ENCODE measurements around the gene FAM13A. TPM values are rescaled to one million over a fixed set of nuclear protein-coding genes. Genes with fewer than 3 reads are reported as not detected.

FAM13A gene
- total and polyA plus RNA-seq, 8 donors: 6.0 to 132 (median 45.7) TPM

DNA sequence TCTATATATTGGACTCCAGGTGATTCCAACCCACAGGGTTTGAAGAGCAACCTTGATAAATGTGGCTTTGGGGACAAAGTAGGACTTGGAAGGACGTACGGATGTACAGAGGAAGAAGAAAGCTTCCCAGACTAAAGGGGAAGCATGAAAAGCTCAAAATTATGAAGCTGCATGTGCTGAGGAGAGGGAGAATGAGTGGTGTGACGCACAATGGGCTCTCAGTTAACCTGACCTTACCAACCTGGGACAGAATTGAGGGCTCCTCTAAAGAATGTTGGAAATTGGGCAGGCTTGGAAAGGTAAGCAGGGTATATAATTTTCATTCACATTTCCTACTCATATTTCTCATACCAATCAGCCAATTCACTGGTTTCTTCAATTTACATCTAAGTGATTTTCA lies 43.9 kb upstream of the FAM13A start:
- Histone ChIP-seq H3K36me3 (no peaks in the 10 kb centered on the region), H3K27ac (no peak overlapping the region), H3K27me3 (no peaks in the 10 kb centered on the region), H3K9me3 (no peaks in the 10 kb centered on the region), H3K4me3 (no peak overlapping the region), H3K4me1 (no peaks in the 10 kb centered on the region)
- no peak for DNase-seq
- no peak for TF ChIP-seq POLR2A (IDR thresholded peaks at IDR 0.05)
- TF ChIP-seq POLR2AphosphoS5 (IDR thresholded peaks at IDR 0.05): no peak
- TF ChIP-seq, protein P1, sequence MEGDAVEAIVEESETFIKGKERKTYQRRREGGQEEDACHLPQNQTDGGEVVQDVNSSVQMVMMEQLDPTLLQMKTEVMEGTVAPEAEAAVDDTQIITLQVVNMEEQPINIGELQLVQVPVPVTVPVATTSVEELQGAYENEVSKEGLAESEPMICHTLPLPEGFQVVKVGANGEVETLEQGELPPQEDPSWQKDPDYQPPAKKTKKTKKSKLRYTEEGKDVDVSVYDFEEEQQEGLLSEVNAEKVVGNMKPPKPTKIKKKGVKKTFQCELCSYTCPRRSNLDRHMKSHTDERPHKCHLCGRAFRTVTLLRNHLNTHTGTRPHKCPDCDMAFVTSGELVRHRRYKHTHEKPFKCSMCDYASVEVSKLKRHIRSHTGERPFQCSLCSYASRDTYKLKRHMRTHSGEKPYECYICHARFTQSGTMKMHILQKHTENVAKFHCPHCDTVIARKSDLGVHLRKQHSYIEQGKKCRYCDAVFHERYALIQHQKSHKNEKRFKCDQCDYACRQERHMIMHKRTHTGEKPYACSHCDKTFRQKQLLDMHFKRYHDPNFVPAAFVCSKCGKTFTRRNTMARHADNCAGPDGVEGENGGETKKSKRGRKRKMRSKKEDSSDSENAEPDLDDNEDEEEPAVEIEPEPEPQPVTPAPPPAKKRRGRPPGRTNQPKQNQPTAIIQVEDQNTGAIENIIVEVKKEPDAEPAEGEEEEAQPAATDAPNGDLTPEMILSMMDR (IDR thresholded peaks at IDR 0.05): no peak
- no peak for TF ChIP-seq EP300 (IDR thresholded peaks at IDR 0.05)
- intact Hi-C loops (cut with DNase I; ENCODE audit: low total_unique reads): no loop called here
- 79 to 87% (median 85%) methylated on average over 3 of the region's 3 CpGs for WGBS, 5 donors

DNA sequence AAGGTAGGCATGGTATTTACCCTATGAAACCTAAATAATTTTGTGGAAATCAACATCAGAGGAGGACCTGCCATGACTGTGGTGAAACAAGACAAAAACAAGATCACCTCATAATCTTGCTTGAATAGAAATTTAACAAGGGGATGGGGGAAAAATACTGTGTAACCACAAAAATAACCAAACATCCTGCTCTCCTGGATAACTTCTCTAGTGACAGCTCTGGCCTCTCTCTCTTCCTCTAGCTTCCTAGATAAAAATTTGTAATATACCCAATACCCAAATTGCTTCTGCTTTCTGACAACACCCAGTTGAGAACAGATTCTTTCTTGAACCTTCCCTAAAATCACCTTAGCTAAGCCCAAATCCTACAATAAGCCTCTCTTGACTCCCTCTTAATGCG lies 42.5 kb upstream of the FAM13A start:
- Histone ChIP-seq H3K27me3 (no peaks in the 10 kb centered on the region), H3K4me3 (no peak overlapping the region), H3K4me1 (no peaks in the 10 kb centered on the region), H3K27ac (no peak overlapping the region), H3K36me3 (no peaks in the 10 kb centered on the region), H3K9me3 (no peaks in the 10 kb centered on the region)
- 91 to 100% (median 98%) methylated on average over 1 of the region's 1 CpG for WGBS, 5 donors
- no peak for DNase-seq
- intact Hi-C loops (cut with DNase I; ENCODE audit: low total_unique reads): no loop called here
- TF ChIP-seq, protein P1 (IDR thresholded peaks at IDR 0.05): no peak
- TF ChIP-seq POLR2A (IDR thresholded peaks at IDR 0.05): no peak
- TF ChIP-seq EP300 (IDR thresholded peaks at IDR 0.05): no peak

DNA sequence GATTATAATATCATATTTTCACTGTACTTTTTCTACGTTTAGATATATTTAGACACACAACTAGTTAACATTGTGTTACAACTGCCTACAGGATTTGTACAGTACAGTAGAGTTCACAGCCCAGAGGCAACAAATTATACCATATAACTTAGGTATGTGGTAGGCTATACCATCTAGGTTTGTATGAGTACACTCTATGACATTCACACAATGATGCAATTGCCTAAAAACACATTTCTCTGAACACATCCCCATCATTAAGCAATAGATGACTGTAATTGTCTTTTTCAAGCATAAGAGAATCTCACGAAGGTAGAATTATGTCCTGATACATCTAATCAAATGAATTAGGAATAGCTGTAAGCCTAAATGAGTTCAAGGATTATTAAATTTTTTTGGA lies 42.0 kb upstream of the FAM13A start:
- H3K4me3 ChIP-seq: no peak overlapping the region
- H3K9me3 ChIP-seq: no peaks in the 10 kb centered on the region
- H3K4me1 ChIP-seq: no peaks in the 10 kb centered on the region
- WGBS, 5 donors: 86 to 92% (median 87%) methylated on average over 2 of the region's 2 CpGs
- TF ChIP-seq EP300 (IDR thresholded peaks at IDR 0.05) (no peak), POLR2AphosphoS5 (IDR thresholded peaks at IDR 0.05) (no peak), POLR2A (IDR thresholded peaks at IDR 0.05) (no peak)
- TF ChIP-seq, protein P1 (IDR thresholded peaks at IDR 0.05): no peak
- no peak for DNase-seq
- no peak overlapping the region for H3K27ac ChIP-seq
- no peaks in the 10 kb centered on the region for H3K36me3 ChIP-seq
- no peaks in the 10 kb centered on the region for H3K27me3 ChIP-seq
- intact Hi-C loops (cut with DNase I; ENCODE audit: low total_unique reads): no loop called here

DNA sequence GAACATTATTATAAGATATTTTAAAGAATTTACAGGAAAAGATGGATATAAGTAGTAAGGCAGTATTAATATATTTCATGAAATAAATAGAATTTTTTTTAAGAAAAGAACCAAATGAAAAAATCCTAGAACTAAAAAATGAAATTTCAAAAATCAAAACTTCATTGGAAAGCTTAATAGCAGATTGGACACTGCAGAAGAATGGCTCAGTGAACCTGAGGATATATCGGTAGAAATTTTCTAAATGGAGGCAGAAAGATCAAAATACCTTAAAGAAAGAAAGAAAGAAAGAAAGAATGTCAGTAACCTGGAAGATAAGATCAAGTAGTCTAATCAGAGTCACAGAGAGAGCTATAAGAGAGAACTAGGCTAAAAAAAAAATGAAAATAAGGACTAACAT lies 21.3 kb upstream of the FAM13A start:
- TF ChIP-seq POLR2A (IDR thresholded peaks at IDR 0.05) (no peak), EP300 (IDR thresholded peaks at IDR 0.05) (no peak), POLR2AphosphoS5 (IDR thresholded peaks at IDR 0.05) (no peak)
- TF ChIP-seq, protein P1 (IDR thresholded peaks at IDR 0.05): no peak
- Histone ChIP-seq H3K4me3 (no peak overlapping the region), H3K4me1 (no peaks in the 10 kb centered on the region), H3K27me3 (no peaks in the 10 kb centered on the region), H3K36me3 (no peaks in the 10 kb centered on the region), H3K27ac (no peak overlapping the region), H3K9me3 (peaks cover 0 to 18% (median 7%) of the 10 kb centered on the region in 4 donors)
- WGBS, 5 donors: 94 to 97% (median 96%) methylated on average over 1 of the region's 1 CpG
- intact Hi-C loops (cut with DNase I; ENCODE audit: low total_unique reads): no loop called here
- no peak for DNase-seq
